Measurements from ENCODE around the gene NAXD.
A peak's percentile ranks its signal among the peaks of the same experiment; 100 is the strongest.
"Not testable (repeated sequence)": the region's sequence is repeated elsewhere in the genome, so short reads cannot be mapped to it uniquely, and the experiment has no call there.

Gene NAXD

GRCh38 chr13:110615322-110616102 lies at the start of gene NAXD:
Gene NAXD (plus strand): TSS chr13:110615545. CDS start chr13:110615602, 57 bp downstream.
- peak; percentile 97 for DNase-seq (ENCODE audit: low read depth, low spot score)

- no peak for DNase-seq (ENCODE audit: low read depth, low spot score)
These were observed 49.2 kb upstream of the NAXD start for GRCh38 chr13:110566171-110566570.

GRCh38 chr13:110568612-110569011 lies 46.7 kb upstream of the NAXD start:
- DNase-seq (ENCODE audit: low read depth, low spot score) = no peak

GRCh38 chr13:110569962-110570361 lies 45.4 kb upstream of the NAXD start:
- DNase-seq (ENCODE audit: low read depth, low spot score) = not testable (repeated sequence)

- no peak for DNase-seq (ENCODE audit: low read depth, low spot score)
These were observed 44.5 kb upstream of the NAXD start for GRCh38 chr13:110570886-110571285.

- DNase-seq (ENCODE audit: low read depth, low spot score) = no peak
These were observed 43.2 kb upstream of the NAXD start for GRCh38 chr13:110571896-110572777.

- DNase-seq (ENCODE audit: low read depth, low spot score) = no peak
These were observed 42.6 kb upstream of the NAXD start for GRCh38 chr13:110572778-110573118.

- DNase-seq (ENCODE audit: low read depth, low spot score) = no peak
These were observed 41.2 kb upstream of the NAXD start for GRCh38 chr13:110574161-110574560.

GRCh38 chr13:110575322-110576069 lies 39.8 kb upstream of the NAXD start:
- peak; percentile 12 for DNase-seq (ENCODE audit: low read depth, low spot score)

- DNase-seq (ENCODE audit: low read depth, low spot score) = no peak
These were observed 39.3 kb upstream of the NAXD start for GRCh38 chr13:110576070-110576394.

- no peak for DNase-seq (ENCODE audit: low read depth, low spot score)
These were observed 38.4 kb upstream of the NAXD start for GRCh38 chr13:110576736-110577476.

- no peak for DNase-seq (ENCODE audit: low read depth, low spot score)
These were observed 37.0 kb upstream of the NAXD start for GRCh38 chr13:110578363-110578762.

- no peak for DNase-seq (ENCODE audit: low read depth, low spot score)
These were observed 34.5 kb upstream of the NAXD start for GRCh38 chr13:110580800-110581199.

GRCh38 chr13:110581506-110582185 lies 33.7 kb upstream of the NAXD start:
- no peak for DNase-seq (ENCODE audit: low read depth, low spot score)

- DNase-seq (ENCODE audit: low read depth, low spot score) = no peak
These were observed 32.9 kb upstream of the NAXD start for GRCh38 chr13:110582421-110582954.

- DNase-seq (ENCODE audit: low read depth, low spot score) = no peak
These were observed 32.0 kb upstream of the NAXD start for GRCh38 chr13:110583178-110583865.

- DNase-seq (ENCODE audit: low read depth, low spot score) = no peak
These were observed 25.5 kb upstream of the NAXD start for GRCh38 chr13:110589793-110590390.

GRCh38 chr13:110590577-110590976 lies 24.8 kb upstream of the NAXD start:
- DNase-seq (ENCODE audit: low read depth, low spot score) = no peak

GRCh38 chr13:110592665-110593064 lies 22.7 kb upstream of the NAXD start:
- DNase-seq (ENCODE audit: low read depth, low spot score) = no peak
